Measurements from ENCODE around the gene NR2F1. TPM values are rescaled to one million over a fixed set of nuclear protein-coding genes. Genes with fewer than 3 reads are reported as not detected.
A peak's percentile ranks its signal among the peaks of the same experiment; 100 is the strongest.

The NR2F1 gene
- total RNA-seq, 2 donors from 2014 or later, result 16.9 to 33.0 TPM

GRCh38 chr5:93575461-93576414, 7.3 kb upstream of the NR2F1 start:
- TF ChIP-seq POLR2A (IDR thresholded peaks at IDR 0.05), result no peak
- TF ChIP-seq CTCF (IDR thresholded peaks at IDR 0.05), result no peak
- Histone ChIP-seq H3K4me1 (peaks cover 39% of the 10 kb centered on the region), H3K4me3 (no peak overlapping the region), H3K27ac (no peak overlapping the region), H3K27me3 (peaks cover 0 to 21% of the 10 kb centered on the region in 2 donors), H3K36me3 (replicated peaks in 1 of 2; ENCODE audit: insufficient read depth in 1 of 2, low read depth in 2 of 2) (no peaks in the 10 kb centered on the region), H3K9me3 (no peaks in the 10 kb centered on the region)
- intact Hi-C loops (cut with DNase I), result no loop called here
- ATAC-seq, result no peak
- DNase-seq, result no peak
- 57 to 66% methylated on average over 6 of the region's 6 CpGs for WGBS, 2 donors

GRCh38 chr5:93576994-93577853, 5.8 kb upstream of the NR2F1 start:
- Histone ChIP-seq H3K9me3 (no peaks in the 10 kb centered on the region), H3K4me1 (peaks cover 40% of the 10 kb centered on the region), H3K27me3 (peaks cover 0 to 13% of the 10 kb centered on the region in 2 donors), H3K36me3 (replicated peaks in 1 of 2; ENCODE audit: insufficient read depth in 1 of 2, low read depth in 2 of 2) (no peaks in the 10 kb centered on the region), H3K27ac (no peak overlapping the region), H3K4me3 (no peak overlapping the region)
- 60 to 73% methylated on average over 9 of the region's 9 CpGs for WGBS, 2 donors
- DNase-seq (no peak), ATAC-seq (no peak)
- no peak for TF ChIP-seq POLR2A (IDR thresholded peaks at IDR 0.05)
- TF ChIP-seq CTCF (IDR thresholded peaks at IDR 0.05), result no peak
- intact Hi-C loops (cut with DNase I), result no loop called here

- Histone ChIP-seq H3K27me3 (peaks cover 0 to 11% of the 10 kb centered on the region in 2 donors), H3K4me1 (peaks cover 39% of the 10 kb centered on the region), H3K4me3 (no peak overlapping the region), H3K27ac (peak overlapping the region in 3 of 4 donors; percentile 25 to 50 (median 34)), H3K36me3 (replicated peaks in 1 of 2; ENCODE audit: insufficient read depth in 1 of 2, low read depth in 2 of 2) (no peaks in the 10 kb centered on the region), H3K9me3 (no peaks in the 10 kb centered on the region)
- ATAC-seq (no peak), DNase-seq (no peak)
- TF ChIP-seq POLR2A (IDR thresholded peaks at IDR 0.05) (no peak), CTCF (IDR thresholded peaks at IDR 0.05) (no peak)
- intact Hi-C loops (cut with DNase I), result no loop called here
- WGBS, 2 donors, result 72 to 85% methylated on average over 25 of the region's 25 CpGs
These were observed 4.9 kb upstream of the NR2F1 start for GRCh38 chr5:93577854-93578812.
